ENCODE measurements around the gene LAMC2.

The LAMC2 gene

DNA sequence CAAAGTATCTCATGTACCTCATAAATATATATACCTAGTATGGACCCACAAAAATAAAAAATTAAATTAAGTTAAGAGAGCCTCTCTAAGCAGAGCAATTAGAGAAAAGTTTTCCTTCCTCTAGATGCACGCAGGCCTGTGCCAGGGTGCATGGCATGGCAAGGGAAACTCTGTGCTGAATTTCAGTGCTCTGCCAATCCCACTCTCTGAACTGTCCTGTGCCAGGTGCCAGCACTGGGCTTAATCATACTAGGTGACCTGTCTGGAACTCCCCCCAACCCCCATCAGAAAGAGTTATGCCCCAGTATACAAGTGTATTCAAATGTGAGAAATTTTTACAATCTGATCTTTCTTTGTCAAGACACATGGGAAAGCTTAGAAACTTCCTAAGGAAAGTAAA lies 10.4 kb upstream of the LAMC2 start:
- DNase-seq = no peak

DNA sequence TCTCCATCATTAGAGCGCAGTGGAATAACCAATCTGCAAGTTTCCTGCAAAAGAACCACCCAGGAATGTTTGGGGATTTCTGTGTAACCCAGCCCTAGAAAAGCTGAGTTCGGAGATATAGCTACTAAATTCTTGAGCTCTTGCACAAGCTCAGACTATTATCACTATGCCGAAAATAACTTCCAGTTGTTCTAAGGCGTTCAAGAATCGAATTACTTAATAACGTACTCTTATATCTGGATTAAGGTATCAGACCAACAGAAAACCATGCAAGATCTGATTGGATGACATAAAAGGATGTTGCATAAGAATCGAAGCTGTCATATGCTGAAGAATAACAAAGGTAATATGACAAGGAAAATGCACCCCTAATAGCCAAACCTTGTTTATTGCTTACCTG lies 7.5 kb upstream of the LAMC2 start:
- no peak for DNase-seq

DNA sequence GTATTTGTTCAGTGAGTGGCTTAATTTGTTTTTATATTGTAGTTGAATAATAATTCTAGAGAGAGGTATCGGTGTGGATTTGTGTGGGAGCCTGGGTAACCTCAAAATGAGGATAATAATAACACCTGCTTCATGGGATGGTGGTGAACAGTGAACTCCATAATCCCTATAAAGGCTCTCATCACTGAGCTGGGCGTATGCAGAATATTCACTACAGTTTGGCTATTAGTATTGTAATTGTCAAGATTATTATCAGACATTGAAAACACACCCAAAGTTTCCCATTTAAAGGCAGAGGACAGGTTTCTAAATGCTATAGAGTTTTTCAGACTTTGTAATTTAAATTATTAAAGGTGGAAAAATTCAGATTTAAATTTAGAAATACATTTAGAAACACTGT lies 7.0 kb upstream of the LAMC2 start:
- no peak for DNase-seq

DNA sequence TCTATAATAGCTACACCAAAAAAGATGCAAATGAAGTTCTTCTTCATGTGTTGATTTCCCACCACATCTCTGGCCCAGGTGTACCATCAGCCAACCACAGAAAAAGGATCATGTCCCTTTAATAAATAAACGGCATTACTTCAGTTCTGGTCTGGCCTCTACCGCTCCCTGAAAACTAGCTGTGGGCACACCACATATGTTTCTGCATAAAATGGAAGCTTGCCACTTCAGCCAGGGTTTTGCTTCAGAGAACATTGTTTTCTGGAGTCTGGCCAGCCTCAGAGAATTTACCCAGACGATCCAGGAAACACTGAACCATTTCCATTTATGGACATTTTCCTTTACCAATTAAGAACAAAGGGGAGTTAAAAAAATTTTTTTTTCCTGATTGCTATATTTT lies 5.8 kb upstream of the LAMC2 start:
- peak; percentile 54 for DNase-seq

DNA sequence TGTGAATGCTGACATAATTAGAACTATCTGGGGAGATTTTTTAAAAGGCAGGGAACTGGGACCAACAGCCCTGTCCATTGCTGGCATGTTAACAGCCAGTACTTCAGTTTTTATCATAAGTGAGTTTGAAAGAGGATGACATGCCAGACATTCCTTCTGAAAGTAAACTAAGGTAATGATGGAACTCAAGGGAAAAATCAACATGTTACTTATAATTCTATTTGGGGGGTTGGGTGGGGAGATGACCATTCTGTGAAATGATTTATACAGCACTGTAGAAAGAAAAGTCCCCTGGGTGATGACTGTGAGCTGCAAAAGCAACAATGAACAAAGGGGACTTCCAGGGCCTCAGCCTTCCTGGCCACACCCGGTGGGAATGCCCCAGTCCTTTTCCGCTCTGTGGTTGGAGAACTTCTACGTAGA lies 5.4 kb upstream of the LAMC2 start:
- peak; percentile 10 for DNase-seq

DNA sequence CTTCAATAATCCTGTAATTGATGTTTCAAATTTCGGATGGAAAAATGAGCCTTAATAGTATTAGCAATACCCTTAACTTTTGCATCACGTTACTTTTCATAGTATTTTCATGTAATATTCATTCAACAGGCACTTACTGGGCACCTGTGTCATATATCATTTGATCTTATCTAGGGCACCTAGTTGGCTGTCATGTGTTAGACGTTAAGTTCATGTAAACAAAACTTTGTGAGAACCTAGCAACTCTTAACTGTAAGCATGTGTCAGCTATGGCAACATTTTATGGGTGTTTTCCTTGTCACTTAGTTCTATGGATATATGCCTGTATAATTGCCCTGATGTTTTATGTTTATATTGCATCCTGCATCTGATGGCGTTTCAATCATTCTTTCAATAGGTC lies 777 bp downstream of the LAMC2 start:
- no peak for DNase-seq

DNA sequence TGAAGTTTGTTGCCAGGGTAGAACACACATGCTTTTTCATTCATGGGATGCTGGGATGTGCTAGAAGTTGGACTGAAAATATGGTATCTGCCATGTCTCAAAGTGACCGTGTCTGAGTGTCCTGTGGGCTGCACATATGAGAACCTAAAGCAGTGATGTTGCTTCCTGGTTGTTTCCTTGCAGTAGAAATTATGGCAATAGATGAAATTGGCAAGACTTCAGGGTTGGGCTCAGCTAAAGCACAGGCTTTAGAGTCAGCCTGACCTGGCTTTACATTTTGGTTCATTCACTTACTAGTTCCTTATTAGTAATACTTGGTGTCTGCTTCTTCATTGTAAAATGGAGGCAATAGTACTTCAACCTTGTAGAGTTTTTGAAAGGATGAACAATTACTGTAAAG lies 2.2 kb downstream of the LAMC2 start:
- DNase-seq = no peak

DNA sequence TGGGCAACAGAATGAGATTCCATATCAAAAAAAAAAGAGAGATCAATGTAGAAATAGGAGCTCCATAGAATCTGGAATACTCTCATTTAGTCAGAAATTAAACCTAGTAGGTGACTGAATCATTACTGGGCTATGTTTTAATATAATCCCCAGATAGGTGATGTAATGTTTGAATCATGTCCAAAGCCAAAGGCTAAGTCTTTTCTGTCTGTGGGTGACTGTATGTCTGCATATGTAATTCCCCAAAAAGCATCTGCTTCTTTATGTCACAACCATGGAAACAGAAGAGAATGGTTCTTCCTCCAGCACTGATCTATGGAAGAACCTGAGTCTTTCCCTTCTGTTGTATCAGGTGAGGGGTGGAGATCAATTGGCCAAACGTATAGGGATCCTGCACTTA lies 5.8 kb downstream of the LAMC2 start:
- no peak for DNase-seq

DNA sequence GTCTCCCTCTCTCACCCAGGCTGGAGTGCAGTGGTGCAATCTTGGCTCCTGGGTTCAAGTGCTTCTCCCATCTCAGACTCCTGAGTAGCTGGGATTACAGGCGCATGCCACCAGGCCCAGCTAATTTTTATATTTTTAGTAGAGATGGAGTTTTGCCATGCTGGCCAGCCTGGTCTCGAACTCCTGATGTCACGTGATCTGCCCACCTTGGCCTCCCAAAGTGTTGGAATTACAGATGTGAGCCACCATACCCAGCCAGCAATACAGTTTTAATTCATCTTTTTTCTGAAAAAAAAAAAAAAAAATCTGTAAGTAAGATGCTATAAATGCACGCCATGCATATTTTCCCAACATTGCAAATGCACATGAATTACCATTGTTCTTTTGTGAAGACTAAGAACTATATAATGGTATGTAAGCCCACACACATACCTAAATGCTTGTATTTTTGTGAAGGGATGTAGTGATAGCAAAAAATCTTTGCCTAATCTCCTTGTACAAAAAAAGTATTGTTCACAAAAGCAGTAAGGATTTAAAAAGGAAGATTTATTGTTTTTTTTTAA lies 8.0 kb downstream of the LAMC2 start:
- DNase-seq = no peak

DNA sequence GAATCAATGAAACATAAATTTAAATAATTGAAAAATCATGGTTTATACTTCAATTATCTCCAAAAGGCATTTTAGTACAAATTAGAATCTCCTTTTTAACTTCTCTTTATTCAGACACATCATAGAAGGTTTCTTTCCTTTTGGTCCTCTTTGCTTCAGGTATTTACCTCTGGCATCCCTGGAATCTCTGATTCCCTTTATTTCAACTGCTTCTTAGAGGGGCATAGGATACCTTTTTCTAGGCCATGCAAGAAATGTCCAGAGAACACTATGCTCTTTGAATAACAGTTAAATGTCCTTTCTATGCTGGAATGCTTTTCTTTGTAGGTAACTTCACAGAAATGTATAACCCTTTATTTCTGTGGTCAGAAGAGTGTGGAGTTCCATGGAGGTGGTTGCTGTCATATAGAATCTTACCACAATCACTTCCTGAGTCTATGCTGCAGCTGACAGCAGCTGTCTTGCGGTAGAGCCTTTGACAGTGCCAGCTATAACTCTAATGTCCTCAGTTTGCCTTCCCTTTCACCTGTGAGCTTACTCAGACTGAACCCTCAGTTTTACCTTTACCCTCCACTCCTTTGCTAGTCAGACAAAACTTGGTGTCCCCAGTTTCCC lies 8.6 kb downstream of the LAMC2 start:
- no peak for DNase-seq

DNA sequence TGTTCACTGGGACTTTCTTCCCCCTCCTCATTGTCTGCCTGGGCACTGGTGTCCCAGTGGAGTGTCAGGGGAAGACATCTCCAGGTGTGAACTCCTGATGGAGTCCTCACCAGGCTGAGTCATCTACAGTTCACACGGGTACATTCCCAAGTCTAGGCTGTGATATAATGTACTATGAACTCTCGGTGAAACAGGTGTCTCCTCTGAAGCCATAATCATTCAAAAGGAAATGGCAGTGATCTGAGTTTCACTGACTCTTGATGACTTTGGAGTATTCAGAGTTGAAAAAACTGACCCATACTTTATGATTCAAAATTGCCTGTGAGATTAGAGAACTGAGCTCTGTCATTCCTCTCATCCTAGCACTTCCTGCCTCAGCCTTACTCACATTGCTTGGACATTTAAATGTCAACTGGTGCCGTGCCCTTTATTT lies 9.1 kb downstream of the LAMC2 start:
- DNase-seq = no peak

DNA sequence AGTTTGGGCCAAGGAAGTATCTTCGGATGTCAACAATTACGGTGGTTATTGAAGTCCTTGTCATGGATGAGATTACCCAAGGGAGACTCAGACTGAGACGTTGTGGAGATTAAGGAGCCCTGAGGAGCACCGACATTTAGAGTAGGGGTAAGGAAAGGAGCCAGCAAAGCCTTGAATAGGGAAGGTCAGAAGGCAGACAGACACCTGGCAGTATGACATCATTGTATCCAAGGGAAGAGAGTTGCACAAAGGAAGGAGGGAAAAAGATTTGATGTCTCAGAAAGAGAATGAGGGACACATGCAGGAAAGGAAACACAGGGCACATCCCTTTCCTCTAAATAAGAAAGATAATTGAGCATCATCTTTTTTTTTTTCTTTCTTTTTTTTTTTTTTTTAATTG lies 11.7 kb downstream of the LAMC2 start:
- no peak for DNase-seq

DNA sequence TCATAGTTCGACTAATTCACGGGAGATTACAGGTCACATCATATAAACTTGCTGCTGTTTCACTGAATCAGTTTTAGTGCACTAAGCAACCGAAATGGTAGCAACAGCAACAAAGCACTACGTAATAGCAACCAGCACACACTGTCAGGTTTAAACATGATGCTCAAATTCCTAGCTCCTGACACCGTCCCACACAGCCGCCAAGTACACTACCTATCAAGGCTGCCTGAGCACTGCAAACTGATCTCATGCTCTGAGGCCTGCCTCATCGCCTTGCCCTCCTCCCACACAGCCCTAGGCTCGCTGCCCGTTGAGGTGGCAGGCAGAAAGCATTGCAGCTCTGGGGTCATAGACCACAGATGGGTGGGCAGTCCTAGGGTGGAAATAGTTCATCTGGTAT lies 12.4 kb downstream of the LAMC2 start:
- no peak for DNase-seq

DNA sequence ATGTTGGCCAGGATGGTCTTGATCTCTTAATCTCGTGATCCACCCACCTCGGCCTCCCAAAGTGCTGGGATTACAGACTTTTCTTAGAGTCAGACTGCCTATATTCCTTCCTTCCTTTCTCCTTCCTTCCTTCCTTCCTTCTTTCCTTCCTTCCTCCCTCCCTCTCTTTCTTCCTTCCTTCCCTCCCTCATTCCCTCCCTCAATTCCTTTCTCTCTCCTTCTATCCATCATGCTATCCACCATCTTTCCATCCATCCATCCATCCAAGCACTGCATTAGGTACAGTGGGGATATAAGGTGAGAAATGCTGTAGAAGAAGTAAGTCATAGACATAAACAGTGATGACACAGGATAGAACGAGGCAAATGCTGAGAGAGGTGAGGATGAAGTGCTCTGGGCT lies 13.2 kb downstream of the LAMC2 start:
- no peak for DNase-seq

DNA sequence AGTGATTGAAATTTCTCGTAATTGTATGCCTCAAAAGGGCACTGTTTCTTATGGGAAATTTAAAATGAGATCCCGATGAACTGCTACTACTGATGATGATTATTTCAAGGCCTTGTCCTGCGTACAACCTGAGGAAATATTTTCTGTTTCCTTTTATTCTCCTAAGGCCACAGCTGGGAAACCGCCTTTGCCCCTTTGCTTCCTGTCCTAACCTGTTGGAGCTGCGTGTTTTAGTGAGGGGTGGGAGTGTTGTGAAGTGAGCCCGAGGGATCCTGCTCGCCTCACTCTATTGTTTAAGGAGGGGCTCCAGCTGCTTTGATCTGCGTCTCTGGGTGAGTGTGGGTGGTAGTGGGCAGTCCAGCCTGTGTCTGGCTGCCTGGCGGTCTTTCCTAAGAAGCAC lies 14.4 kb downstream of the LAMC2 start:
- DNase-seq = no peak

DNA sequence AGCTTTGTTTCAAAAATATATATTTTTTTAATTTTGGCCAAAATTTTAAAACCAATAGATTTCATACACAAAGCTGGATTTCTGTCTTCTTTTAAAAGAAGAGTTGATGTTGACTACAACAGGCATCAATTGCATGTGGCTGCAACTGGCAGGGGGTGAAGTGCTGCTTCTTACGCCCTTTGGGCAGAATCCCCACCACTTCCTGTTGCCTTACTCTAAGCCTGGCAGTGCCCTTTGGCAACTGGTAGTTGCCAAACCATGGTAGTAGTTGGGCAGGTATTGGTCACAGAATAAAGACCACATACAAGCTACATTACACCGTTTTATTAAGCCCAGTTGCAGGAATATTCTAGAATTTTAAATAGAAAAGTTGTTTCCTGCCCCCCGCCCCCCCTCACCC lies 17.0 kb downstream of the LAMC2 start:
- DNase-seq = no peak

DNA sequence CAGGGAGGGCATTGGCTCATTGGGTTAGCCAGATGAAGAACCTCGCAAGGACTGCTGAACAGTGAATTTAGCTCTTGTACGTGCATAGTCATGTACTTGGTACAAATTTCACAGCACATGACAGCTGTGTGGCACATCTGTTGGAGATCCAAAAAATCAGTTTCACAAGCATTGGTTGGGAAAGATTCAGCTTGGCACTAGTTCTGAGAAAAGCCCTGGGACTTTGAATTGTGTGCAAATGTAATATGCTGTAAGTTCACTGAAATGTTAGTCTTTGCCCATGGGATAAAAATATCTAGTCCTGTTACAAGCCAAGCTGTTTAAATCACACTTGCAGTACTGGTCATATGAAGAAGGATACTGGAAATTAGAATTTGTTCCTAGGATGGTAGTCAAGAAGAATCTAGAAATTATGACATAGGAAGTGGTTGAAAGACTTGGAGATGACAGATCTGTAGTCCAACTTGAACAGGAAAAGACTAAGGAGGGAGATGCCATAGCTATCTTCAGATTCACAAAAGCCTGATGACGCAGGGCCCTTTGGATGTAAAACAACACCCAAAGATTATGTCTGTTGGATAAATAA lies 19.2 kb downstream of the LAMC2 start:
- DNase-seq = no peak

DNA sequence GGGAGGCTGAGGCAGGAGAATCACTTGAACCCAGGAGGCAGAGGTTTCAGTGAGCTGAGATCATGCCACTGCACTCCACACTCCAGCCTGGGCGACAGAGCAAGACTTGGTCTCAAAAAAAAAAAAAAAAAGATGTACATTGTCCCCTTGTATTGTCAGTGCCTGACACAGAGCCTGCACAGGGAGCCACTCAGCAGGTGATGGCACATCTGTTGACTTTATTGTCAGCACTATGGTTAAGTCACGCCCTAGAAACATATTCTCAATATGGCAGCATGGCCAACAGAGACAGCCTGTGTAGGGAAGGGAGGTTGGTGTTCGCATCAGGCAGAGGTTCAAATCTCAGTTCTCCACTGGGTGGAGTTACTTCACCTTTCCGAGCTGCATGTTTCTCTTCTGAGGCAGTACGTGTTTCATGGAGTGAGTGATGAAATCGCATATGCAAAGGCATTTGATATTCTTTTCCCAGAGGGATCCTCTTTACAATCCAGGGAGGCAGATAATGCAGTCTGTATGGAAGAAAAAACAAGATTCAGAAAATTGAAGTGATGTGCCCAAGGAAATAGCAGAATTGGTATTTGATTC lies 20.6 kb downstream of the LAMC2 start:
- no peak for DNase-seq

DNA sequence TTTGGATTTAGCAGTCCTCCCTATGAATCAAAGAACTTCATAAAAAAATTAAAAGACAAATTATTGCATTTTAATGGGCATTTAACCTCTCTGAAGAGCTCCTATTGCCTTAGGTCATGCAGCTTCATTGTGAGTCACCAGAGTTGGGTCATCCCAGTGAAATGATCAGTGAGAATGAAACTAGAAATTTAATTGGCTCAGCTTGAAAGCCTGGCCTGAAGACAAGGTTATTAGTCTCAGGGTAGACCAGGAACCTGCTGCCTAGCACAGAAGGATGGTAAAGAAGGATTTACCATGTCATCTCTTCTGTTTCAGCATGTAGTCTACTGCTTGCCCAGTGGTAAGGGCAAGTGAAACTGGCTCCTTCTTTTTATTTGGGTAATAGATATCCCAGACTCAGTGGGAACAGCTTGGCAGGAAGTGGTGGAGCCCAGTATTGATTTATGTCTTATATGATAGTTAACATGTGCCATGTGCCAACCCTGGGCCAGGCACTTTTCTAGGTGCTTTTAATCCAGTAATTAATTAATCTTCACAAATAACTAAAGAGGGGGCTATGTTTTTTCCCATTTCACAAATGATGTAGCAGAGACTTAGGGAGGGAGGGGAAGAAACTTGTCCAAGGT lies 23.6 kb downstream of the LAMC2 start:
- DNase-seq = no peak

DNA sequence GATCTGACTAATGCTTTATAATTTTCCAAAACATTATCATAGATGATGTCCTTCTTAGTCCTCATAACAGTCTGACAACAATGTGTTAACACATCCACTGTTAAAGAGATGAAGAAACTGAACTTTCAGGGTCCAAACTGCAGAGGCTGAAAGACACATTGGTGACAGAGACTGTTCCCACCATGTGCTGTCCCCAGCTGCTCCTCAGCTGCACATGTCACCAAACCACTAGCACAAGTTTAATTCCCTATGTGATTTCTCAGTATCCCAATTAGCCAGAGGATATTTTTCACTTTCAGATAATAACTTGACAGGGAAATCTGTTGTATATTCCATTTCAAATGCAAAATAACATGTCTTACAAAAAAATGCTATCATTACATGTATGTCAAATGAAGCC lies 24.6 kb downstream of the LAMC2 start:
- DNase-seq = no peak

DNA sequence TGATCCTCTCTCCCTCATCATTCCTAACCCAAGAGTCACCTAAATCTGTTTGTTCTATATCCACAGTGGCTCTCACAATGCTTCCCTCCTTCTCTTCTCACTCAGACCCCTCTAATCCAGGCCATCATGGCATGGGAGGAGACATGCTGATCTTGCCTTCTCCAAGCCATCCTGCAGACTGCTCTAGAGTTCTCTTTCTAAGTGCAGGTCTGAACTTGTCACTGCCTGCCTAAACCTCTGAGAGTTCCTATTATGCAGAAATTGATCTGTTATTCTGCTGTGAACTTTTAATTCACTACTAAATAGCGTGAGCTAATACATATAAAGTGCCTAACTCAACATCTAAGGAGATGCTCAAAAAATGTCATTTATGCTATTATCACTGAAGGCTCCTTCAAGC lies 26.8 kb downstream of the LAMC2 start:
- no peak for DNase-seq

DNA sequence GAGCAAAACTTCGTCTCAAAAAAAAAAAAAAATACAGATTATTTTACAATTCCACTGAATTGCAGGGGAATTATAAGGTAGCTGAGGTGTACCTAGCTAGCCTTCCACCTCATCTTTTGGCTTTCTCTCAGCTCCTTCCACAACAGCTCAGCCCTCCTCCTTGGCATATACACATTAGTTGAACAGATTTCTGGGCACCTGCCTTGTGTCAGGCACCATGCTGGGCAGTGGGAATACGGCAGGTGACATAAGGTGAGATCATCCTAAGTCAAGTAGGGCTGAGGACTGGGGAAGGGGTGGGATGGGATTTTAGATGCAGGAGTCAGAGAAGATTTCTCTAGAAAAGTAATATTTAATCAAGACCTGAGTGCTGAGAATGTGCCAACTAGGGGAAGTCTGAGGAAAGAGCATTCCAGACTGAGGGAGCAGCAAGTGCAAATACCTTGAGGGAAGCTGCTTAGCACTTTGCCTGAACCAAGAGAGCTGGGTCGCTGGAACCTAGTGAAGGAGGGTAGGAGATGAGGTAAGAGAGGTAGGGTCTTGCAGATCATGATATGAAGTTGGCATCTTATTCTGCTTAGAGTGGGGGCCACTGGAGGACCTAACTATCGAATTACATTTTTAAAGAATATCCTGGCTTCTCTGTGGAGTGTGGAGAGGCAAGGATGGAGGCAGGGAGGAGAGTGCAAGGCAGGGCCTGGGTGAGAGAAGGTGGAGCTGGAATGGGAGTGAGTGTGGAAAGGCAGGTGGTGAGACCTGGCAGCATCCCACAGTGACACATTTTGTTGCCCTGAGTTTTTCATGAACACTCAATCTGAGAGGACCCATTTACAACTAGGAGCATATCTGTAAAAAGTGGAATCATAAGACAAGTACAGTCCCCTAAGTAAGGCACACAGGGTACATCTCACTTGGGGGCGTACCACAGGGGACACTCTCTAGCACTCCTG lies 28.2 kb downstream of the LAMC2 start:
- DNase-seq = no peak
